GM04504 (cell line): ENCODE measurements around the gene LYVE1.

Experiments
- DNase-seq: peaks from one replicate; pipeline ENCODE4 v3.0.0-alpha.2; 2012; ENCODE audit warnings: low read depth

The LYVE1 gene

DNA sequence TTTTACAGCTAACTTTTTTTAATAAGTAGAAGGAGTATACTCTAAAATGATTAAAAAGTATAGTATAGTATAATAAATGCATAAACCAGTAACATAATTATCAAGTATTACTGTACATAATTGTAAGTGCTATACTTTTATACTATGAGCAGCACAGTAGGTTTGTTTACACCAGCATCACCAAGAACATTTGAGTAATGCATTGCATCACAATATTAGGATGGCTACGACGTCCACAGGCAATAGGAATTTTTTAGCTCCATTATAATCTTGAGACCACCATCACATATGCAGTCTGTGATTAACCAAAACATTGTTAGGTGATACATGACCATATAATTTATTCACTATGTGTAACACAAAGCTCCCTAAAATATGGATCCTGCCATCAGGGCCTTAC is 47.9 kb downstream of the LYVE1 start:
- DNase-seq, result no peak

DNA sequence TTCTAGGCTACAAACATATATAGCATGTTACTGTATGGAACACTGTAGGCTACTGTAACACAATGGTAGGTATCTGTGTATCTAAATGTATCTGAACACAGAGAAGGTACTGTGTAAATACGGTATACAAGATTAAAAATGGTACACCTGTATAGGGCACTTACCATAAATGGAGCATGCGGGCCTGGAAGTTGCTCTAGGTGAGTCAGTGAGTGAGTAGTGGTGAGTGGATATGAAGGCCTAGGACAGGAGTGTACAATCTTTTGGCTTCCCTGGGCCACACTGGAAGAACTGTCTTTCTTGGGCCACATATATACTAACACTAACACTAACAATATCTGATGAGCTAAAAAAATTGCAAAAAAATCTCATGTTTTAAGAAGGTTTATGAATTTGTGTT is 48.8 kb downstream of the LYVE1 start:
- DNase-seq, result no peak

DNA sequence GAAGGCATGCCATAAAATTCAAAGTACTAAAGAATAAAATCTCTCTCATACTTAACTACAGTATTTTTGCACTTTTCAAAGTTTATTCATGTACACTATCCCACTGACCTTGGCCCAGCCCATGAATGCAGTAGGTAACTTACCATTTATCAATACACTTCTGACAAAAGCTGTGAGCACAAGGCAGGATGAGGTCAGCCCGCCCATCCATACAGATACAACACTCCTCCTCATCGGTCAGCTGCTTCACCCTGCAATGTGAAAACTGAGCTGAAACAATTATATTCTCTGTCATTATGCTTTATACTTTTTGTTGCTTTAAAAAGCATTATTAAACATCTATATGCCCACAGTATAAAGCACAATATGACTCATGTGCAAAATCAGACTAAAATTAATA is 49.6 kb downstream of the LYVE1 start:
- DNase-seq, result no peak

DNA sequence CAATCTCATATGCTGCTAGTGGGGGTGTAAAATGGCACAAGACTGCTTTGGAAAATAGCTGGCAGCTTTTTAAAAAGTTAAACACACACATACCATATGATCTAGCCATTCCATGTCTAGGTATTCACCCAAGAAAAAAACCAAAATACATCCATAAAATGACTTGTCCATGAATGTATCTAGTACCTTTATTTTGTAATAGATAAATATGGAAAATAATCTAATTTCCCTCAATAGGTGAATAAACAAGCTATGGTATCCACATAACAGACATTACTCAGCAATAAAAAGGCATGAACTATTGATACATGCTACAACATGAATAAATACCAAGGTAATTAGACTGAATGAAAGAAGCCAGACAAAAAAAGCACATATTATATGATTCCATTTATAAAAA is 50.3 kb downstream of the LYVE1 start:
- no peak for DNase-seq

DNA sequence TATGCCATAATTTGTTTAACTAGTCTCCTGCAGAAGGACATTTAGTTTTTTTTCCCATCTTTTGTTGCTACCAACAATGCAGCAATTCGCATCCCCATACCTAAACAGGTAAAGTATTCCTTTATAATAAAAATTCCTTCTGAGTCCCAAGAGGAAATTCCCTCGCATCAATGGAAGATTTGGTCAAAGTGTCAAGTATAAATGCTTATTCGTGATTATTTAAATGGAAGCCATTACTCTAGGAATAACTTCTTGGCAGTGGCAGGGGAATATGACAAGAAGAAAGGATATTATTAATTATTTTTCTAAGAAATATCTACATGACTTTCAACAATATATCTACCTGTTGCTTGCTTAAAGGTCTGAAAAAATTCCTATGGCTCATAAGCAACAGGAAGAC is 53.0 kb downstream of the LYVE1 start:
- no peak for DNase-seq

DNA sequence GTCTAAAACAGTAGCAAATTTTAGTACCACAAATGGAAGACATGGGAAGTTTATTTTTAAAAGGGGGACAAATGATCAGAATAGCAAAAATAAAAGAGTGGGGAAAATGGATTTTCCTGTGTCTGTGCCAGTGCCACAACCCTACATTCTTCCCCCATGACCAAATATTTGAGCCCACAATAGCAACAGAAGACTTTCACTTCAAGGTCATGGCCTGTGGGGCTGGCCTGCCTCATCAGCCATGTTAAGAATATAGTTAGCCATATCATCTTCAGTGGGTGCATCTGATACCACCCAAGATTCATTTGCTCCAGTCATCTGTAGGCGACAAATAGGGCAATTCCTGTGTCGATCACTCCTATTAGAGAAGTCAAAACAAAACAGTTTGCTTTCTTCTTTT is 53.8 kb downstream of the LYVE1 start:
- DNase-seq, result no peak

DNA sequence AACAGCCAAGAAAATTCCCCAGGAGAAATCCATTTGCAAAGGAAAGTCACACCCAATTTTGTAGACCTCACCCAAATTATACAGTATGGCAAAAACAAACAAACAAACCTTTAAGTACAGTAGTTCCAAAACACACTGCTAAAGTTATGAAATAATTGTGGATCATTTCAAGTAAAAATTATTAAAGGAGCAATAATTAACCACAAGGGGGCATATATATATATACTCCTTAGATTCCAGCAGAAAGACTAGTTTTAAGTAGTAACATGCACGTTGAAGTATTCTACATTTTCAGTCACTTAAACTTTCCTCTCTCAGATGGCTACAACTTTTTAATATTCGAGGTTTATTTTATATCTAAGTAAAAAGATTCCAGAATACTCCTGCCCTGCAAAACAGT is 54.3 kb downstream of the LYVE1 start:
- no peak for DNase-seq

DNA sequence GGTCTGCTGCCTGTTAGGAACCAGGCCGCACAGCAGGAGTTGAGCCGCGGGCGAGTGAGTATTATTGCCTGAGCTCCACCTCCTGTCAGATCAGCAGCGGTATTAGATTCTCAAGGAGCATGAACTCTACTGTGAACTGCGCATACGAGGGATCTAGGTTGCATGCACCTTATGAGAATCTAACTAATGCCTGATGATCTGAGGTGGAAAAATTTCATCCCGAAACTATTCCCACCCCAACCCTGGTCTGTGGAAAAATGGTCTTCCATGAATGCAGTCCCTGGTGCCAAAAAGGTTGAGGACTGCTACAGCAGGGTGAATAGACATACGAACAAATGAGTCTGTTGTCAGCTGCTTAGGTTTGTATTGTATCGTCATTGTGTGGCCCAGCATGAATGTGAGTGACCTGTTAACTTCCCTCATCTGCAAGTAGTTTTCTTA is 57.3 kb downstream of the LYVE1 start:
- no peak for DNase-seq
